ENCODE data around the gene ATP5PD. TPM values are rescaled to one million over a fixed set of nuclear protein-coding genes. Genes with fewer than 3 reads are reported as not detected.

Gene ATP5PD
- total and polyA plus RNA-seq, 2 of the 8 experiments (the other 6 are each of a cell fraction or from before 2014, with no cell fraction given): 335 to 407 TPM

GRCh38 chr17:75077496-75078283, 30.9 kb upstream of the ATP5PD start:
- no peak overlapping the region; a peak in 1 of 4 replicates for H3K4me2 ChIP-seq (ENCODE audit: insufficient read depth in 1 of 2, low read depth in 2 of 2, low read length in 2 of 2)
- no peaks in the 10 kb centered on the region for H3K79me1 ChIP-seq (ENCODE audit: low read depth, low read length)
- no peaks in the 10 kb centered on the region for H3K36me3 ChIP-seq (ENCODE audit: control insufficient read depth in 2 of 4, insufficient read depth in 4 of 4, low read length in 3 of 4)
- no peak overlapping the region for H3K4ac ChIP-seq (replicated peaks; ENCODE audit: insufficient read length, low read depth, low read length)
- no peaks in the 10 kb centered on the region for H3K9me3 ChIP-seq (ENCODE audit: insufficient read depth in 2 of 2, low read depth in 1 of 2, low read length in 1 of 2)
- peak overlapping the region in 1 of 4 experiments; percentile 6; a peak in 1 of 8 replicates for H3K4me3 ChIP-seq (ENCODE audit: extremely low read depth in 1 of 4, insufficient read depth in 2 of 4, low read depth in 3 of 4, low read length in 4 of 4)
- ChIA-PET CTCF (ENCODE audit: partially characterized antibody) (interaction anchor here (0.8 to 7.6 kb wide), 14 partner anchors 8 to 116 kb away, joined by 3 to 45 read pairs (median 5); partner anchors contain the start of gene SLC16A5), POLR2A (ENCODE audit: partially characterized antibody) (interaction anchor here (0.9 to 4.4 kb wide), 4 partner anchors 10 to 41 kb away, joined by 3 to 25 read pairs (median 8); partner anchors contain the start of gene SLC16A5)
- H3K27me3 ChIP-seq (replicated peaks in 1 of 4; ENCODE audit: control insufficient read depth in 3 of 4, extremely low read depth in 1 of 4, insufficient read depth in 3 of 4, low read length in 3 of 4): no peaks in the 10 kb centered on the region
- peak overlapping the region; percentile 90 for H4K8ac ChIP-seq (ENCODE audit: extremely low read depth, insufficient read depth, low read length)
- H4K91ac ChIP-seq (replicated peaks; ENCODE audit: insufficient read length, low read length): peak overlapping the region; percentile 81
- no peak overlapping the region for H2AK5ac ChIP-seq (ENCODE audit: low read depth, low read length)
- H2BK15ac ChIP-seq (ENCODE audit: low read length): peak overlapping the region; percentile 97; the same call in 1 of the 2 replicates
- H3K4me1 ChIP-seq (replicated peaks in 1 of 4; ENCODE audit: control insufficient read depth in 3 of 4, insufficient read depth in 4 of 4, low read length in 3 of 4): peaks cover 0 to 16% (median 8%) of the 10 kb centered on the region in 4 experiments; a peak in 6 of 7 replicates
- H3K79me2 ChIP-seq (ENCODE audit: control insufficient read depth in 1 of 2, insufficient read depth in 2 of 2, low read length in 2 of 2): no peaks in the 10 kb centered on the region
- no peak overlapping the region; the same call in 1 of the 2 replicates for H3K18ac ChIP-seq (ENCODE audit: extremely low read depth, low read length)
- peak overlapping the region; percentile 26 for H4K5ac ChIP-seq (ENCODE audit: insufficient read length, low read depth, low read length)
- no peaks in the 10 kb centered on the region for H4K20me1 ChIP-seq (replicated peaks in 1 of 2; ENCODE audit: control insufficient read depth in 1 of 2, insufficient read depth in 2 of 2, low read length in 2 of 2)
- DNase-seq (ENCODE audit: low read depth in 1 of 2, low spot score in 2 of 2) (no peak), FAIRE-seq (no peak)
- H3K23ac ChIP-seq (ENCODE audit: insufficient read length): no peak overlapping the region
- WGBS, 2 experiments (ENCODE audit: extremely low coverage in 1 of 2, insufficient coverage in 1 of 2, insufficient read length in 1 of 2, insufficient replicate concordance in 2 of 2, low coverage in 1 of 2, low lambda C conversion rate in 2 of 2, missing lambda C conversion rate in 1 of 2): 95% methylated on average over 46 of the region's 53 CpGs; no CpG with 5 or more reads in 1 of the 2 experiments
- no peak overlapping the region for H3K27ac ChIP-seq (ENCODE audit: low read depth, low read length)
- peak overlapping the region; percentile 43; the same call in 1 of the 2 replicates for H2BK20ac ChIP-seq (ENCODE audit: low read length)
- H2BK5ac ChIP-seq (ENCODE audit: low read depth, low read length): peak overlapping the region; percentile 56; the same call in 1 of the 2 replicates
- peak overlapping the region; percentile 80; the same call in 1 of the 2 replicates for H2BK12ac ChIP-seq (ENCODE audit: low read depth, low read length)
- 0 out of 2 replicates have a peak overlapping the region, but pooled peaks have one; percentile 43 for H2AFZ ChIP-seq (ENCODE audit: low read length)
- no peak for TF ChIP-seq EP300 (IDR thresholded peaks at IDR 0.05; ENCODE audit: borderline replicate concordance in 1 of 2, low read depth in 2 of 2, low read length in 2 of 2)
- peak in 2 of 3 experiments; percentile 4; a peak in 1 of 4 replicates for TF ChIP-seq CTCF (IDR thresholded peaks at IDR 0.05; ENCODE audit: control extremely low read depth in 1 of 3, insufficient read depth in 1 of 3, low read depth in 1 of 3, low read length in 3 of 3)
- H3K56ac ChIP-seq (replicated peaks; ENCODE audit: insufficient read length, low read depth, low read length): no peak overlapping the region
- H3K23me2 ChIP-seq (ENCODE audit: low read depth, low read length): no peaks in the 10 kb centered on the region
- H3K9ac ChIP-seq (replicated peaks in 1 of 4; ENCODE audit: extremely low read depth in 1 of 4, low read depth in 3 of 4, low read length in 3 of 4): no peak overlapping the region
- H3K14ac ChIP-seq (ENCODE audit: insufficient read length): no peak overlapping the region
- no peak overlapping the region for H2BK120ac ChIP-seq (replicated peaks; ENCODE audit: low read depth, low read length)
